ENCODE measurements around the gene CLDN34. TPM values are rescaled to one million over a fixed set of nuclear protein-coding genes. Genes with fewer than 3 reads are reported as not detected.

The CLDN34 gene
- total and polyA plus RNA-seq, 11 donors, result not detected

DNA sequence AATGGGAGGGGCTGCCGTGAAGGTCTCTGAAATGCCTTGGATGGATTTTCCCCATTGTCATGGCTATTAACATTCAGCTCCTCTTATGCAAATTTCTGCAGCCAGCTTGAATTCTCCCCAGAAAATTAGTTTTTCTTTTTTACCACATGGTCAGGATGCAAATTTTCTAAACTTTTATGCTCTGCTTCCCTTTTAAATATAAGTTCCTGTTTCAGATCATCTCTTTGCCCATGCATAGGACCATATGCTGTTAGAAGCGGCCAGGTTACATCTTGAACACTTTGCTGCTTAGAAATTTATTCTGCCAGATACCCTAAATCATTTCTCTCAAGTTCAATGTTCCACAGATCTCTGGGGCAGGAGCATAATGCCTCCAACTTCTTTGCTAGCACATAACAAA is 13.8 kb upstream of the CLDN34 start:
- Histone ChIP-seq H3K36me3 (no peaks in the 10 kb centered on the region), H3K27ac (no peak overlapping the region), H3K4me3 (no peak overlapping the region), H3K9me3 (peaks cover 0 to 11% (median 0%) of the 10 kb centered on the region in 12 donors), H3K4me1 (no peaks in the 10 kb centered on the region), H3K27me3 (peaks cover 0 to 4% (median 0%) of the 10 kb centered on the region in 9 donors)
- intact Hi-C loops (cut with DNase I), result no loop called here
- DNase-seq (no peak), ATAC-seq (no peak)
- 88 to 100% (median 93%) methylated on average over 2 of the region's 2 CpGs for WGBS, 4 donors
- TF ChIP-seq CTCF (IDR thresholded peaks at IDR 0.05) (no peak), POLR2A (IDR thresholded peaks at IDR 0.05) (no peak)

- Histone ChIP-seq H3K27me3 (peaks cover 0 to 4% (median 0%) of the 10 kb centered on the region in 9 donors), H3K36me3 (no peaks in the 10 kb centered on the region), H3K4me3 (no peak overlapping the region), H3K27ac (no peak overlapping the region), H3K4me1 (no peaks in the 10 kb centered on the region), H3K9me3 (peaks cover 0 to 11% (median 0%) of the 10 kb centered on the region in 12 donors)
- DNase-seq (no peak), ATAC-seq (no peak)
- intact Hi-C loops (cut with DNase I), result no loop called here
- no peak for TF ChIP-seq CTCF (IDR thresholded peaks at IDR 0.05)
- 68 to 79% (median 75%) methylated on average over 6 of the region's 6 CpGs for WGBS, 4 donors
Measured at GRCh38 chrX:9955506-9955905, 11.7 kb upstream of the CLDN34 start.

DNA sequence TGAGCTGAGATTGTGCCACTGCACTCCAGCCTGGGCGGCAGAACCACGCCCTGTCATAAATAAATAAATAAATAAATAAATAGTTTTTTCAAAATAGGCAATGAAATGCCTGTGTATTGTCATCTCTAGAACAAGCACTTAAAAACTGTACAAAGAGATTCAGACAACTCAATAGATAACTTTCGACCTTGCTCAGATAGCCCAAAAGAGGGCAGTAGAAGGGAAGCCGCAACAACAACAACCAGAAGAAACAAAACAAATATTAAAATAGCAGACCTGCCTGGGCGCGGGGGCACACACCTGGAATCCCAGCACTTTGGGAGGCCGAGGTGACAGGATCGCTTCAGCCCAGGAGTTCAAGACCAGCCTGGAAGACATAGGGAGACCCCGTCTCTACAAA is 9.4 kb upstream of the CLDN34 start:
- Histone ChIP-seq H3K4me1 (no peaks in the 10 kb centered on the region), H3K4me3 (no peak overlapping the region), H3K36me3 (no peaks in the 10 kb centered on the region), H3K27me3 (peaks cover 0 to 4% (median 0%) of the 10 kb centered on the region in 9 donors), H3K9me3 (peaks cover 0 to 9% (median 0%) of the 10 kb centered on the region in 12 donors), H3K27ac (no peak overlapping the region)
- no peak for TF ChIP-seq CTCF (IDR thresholded peaks at IDR 0.05)
- TF ChIP-seq POLR2A (IDR thresholded peaks at IDR 0.05), result no peak
- DNase-seq, result no peak
- intact Hi-C loops (cut with DNase I), result no loop called here
- no peak for ATAC-seq
- 80 to 86% (median 84%) methylated on average over 9 of the region's 9 CpGs for WGBS, 4 donors

DNA sequence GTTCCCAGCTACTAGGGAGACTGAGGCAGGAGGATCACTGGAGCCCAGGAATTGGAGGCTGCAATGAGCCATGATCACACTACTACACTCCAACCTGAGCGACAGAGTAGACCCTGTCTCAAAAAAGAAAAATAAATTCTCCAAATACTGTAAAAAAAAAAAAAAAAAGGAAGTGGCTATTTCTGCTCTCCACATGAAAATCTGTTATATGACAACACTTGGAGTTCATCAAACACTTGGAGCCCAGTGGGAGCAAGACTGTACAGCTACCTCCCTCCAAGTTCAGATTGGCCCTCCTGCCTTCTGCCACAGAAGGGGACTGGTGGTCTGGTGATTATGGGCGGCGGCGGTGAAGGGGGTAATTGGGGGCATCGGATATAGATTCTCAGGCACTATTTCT is 9.0 kb upstream of the CLDN34 start:
- Histone ChIP-seq H3K9me3 (peaks cover 0 to 5% (median 0%) of the 10 kb centered on the region in 12 donors), H3K36me3 (no peaks in the 10 kb centered on the region), H3K27me3 (peaks cover 0 to 4% (median 0%) of the 10 kb centered on the region in 9 donors), H3K4me3 (no peak overlapping the region), H3K4me1 (no peaks in the 10 kb centered on the region), H3K27ac (no peak overlapping the region)
- DNase-seq (no peak), ATAC-seq (no peak)
- 83 to 89% (median 88%) methylated on average over 5 of the region's 5 CpGs for WGBS, 4 donors
- TF ChIP-seq POLR2A (IDR thresholded peaks at IDR 0.05) (no peak), CTCF (IDR thresholded peaks at IDR 0.05) (no peak)
- intact Hi-C loops (cut with DNase I), result no loop called here
